Keratinocyte (primary cell): ENCODE data around the gene CLRN2. TPM values are rescaled to one million over a fixed set of nuclear protein-coding genes. Genes with fewer than 3 reads are reported as not detected.
"Not testable (repeated sequence)": the region's sequence is repeated elsewhere in the genome, so short reads cannot be mapped to it uniquely, and the experiment has no call there.

Experiments
- DNase-seq: peaks from one replicate; pipeline ENCODE4 v3.0.0-alpha.2; 2011; ENCODE audit warnings: low read depth, missing footprints, low spot score
- FAIRE-seq: peaks from 2 replicates; lab custom pipeline; 2011; peaks lifted over from hg19 to GRCh38; lab: Jason Lieb, UNC
- H2AFZ ChIP-seq: 2 replicates; pipeline ENCODE4 v1.6.0; 2012; ENCODE audit warnings: low read length, control low read depth, inconsistent platforms; ENCODE audit not compliant: control insufficient read depth
- H3K27ac ChIP-seq: 2 replicates; pipeline ENCODE4 v1.5.1; 2011; ENCODE audit warnings: low read length; ENCODE audit not compliant: control insufficient read depth, insufficient read depth
- H3K27me3 ChIP-seq: 3 replicates; pipeline ENCODE4 v1.6.0; 2011; ENCODE audit warnings: low read length; ENCODE audit not compliant: control insufficient read depth, insufficient read depth; ENCODE audit errors: extremely low read depth
- H3K36me3 ChIP-seq, 2 experiments: 2 replicates in 1 of 2; 3 replicates in 1 of 2; pipeline ENCODE4 v1.5.1; 2011; ENCODE audit warnings: low read length in 2 of 2, mild to moderate bottlenecking in 1 of 2; ENCODE audit not compliant: control insufficient read depth in 2 of 2, insufficient read depth in 2 of 2; ENCODE audit errors: extremely low read depth in 1 of 2
- H3K4me1 ChIP-seq: 3 replicates; pipeline ENCODE4 v1.5.1; 2011; ENCODE audit warnings: low read length; ENCODE audit not compliant: control insufficient read depth, insufficient read depth; ENCODE audit errors: extremely low read depth
- H3K4me2 ChIP-seq: 3 replicates; pipeline ENCODE4 v1.6.0; 2011; ENCODE audit warnings: low read depth, low read length; ENCODE audit not compliant: control insufficient read depth, insufficient read depth; ENCODE audit errors: extremely low read depth
- H3K4me3 ChIP-seq, 3 experiments: fragments of 200-600 bp in 1 of 3; sonication (generic) in 1 of 3; 2 replicates in 2 of 3; 3 replicates in 1 of 3; pipeline ENCODE4 v1.5.1; 2011 to 2016; ENCODE audit warnings: low read length in 3 of 3, mild to moderate bottlenecking in 3 of 3, control low read depth in 2 of 3, inconsistent platforms in 1 of 3, low read depth in 1 of 3, mixed read lengths in 1 of 3, mixed run types in 1 of 3, moderate library complexity in 1 of 3; ENCODE audit not compliant: control insufficient read depth in 2 of 3, insufficient read depth in 2 of 3; ENCODE audit errors: extremely low read depth in 1 of 3
- H3K79me2 ChIP-seq: 2 replicates; pipeline ENCODE4 v1.6.0; 2012; ENCODE audit warnings: low read length; ENCODE audit not compliant: control insufficient read depth, insufficient read depth
- H3K9ac ChIP-seq: 3 replicates; pipeline ENCODE4 v1.6.0; 2011; ENCODE audit warnings: low read length; ENCODE audit not compliant: control insufficient read depth, insufficient read depth; ENCODE audit errors: extremely low read depth
- H3K9me1 ChIP-seq: 3 replicates; pipeline ENCODE4 v1.6.0; 2011; ENCODE audit warnings: low read length; ENCODE audit not compliant: control insufficient read depth, insufficient read depth; ENCODE audit errors: extremely low read depth
- H3K9me3 ChIP-seq: 2 replicates; pipeline ENCODE4 v1.5.1; 2012; ENCODE audit warnings: low read depth, low read length; ENCODE audit not compliant: control insufficient read depth
- H4K20me1 ChIP-seq: 3 replicates; pipeline ENCODE4 v1.6.0; 2011; ENCODE audit warnings: low read length; ENCODE audit not compliant: control insufficient read depth, insufficient read depth; ENCODE audit errors: extremely low read depth
- CTCF ChIP-seq, 3 experiments: IDR thresholded peaks in 1 of 3; conservative IDR thresholded peaks in 1 of 3; optimal IDR thresholded peaks in 1 of 3; 2 replicates in 2 of 3; 3 replicates in 1 of 3; pipeline versions ENCODE3 to v1.5.1; 2011; ENCODE audit warnings: low read length in 3 of 3, mild to moderate bottlenecking in 3 of 3, moderate library complexity in 2 of 3, control low read depth in 1 of 3, inconsistent platforms in 1 of 3; ENCODE audit not compliant: insufficient read depth in 2 of 3; ENCODE audit errors: extremely low read depth in 1 of 3
- EZH2 ChIP-seq: IDR thresholded peaks from one replicate; pipeline ENCODE4 v1.6.1; 2012; ENCODE audit warnings: inconsistent platforms, mild to moderate bottlenecking, low read length, moderate library complexity
- dilution Hi-C: fragments of 300-500 bp; cut with MboI; formaldehyde crosslinking; loops from one replicate; pipeline ENCODE4 v1.7.0; 2020; ENCODE audit warnings: low sequenced_read_pairs; ENCODE audit not compliant: extremely low pct_ligation_motif_present
- polyA plus RNA-seq, 5 experiments: library from polyadenylated mRNA; depleted of rRNA in 3 of 5; stranded (reverse) in 3 of 5; stranded (forward) in 1 of 5; unstranded in 1 of 5; fragments of >200 nt; gene quantifications; 1 replicate in 1 of 5; 2 replicates in 3 of 5; 3 replicates in 1 of 5; pipeline versions ENCODE4 v1.2.1 to v1.2.3, GENCODE V29; 2011 to 2012; ENCODE audit warnings: missing spikeins in 2 of 5, low read depth in 1 of 5, low replicate concordance in 1 of 5

The CLRN2 gene
- polyA plus RNA-seq, 1 donor (not counting 4 experiments of a cell fraction or from before 2014, with no cell fraction given), result not detected

- Histone ChIP-seq H2AFZ (no peak overlapping the region), H3K79me2 (no peaks in the 10 kb centered on the region), H3K4me1 (no peaks in the 10 kb centered on the region), H4K20me1 (no peaks in the 10 kb centered on the region), H3K9me1 (no peaks in the 10 kb centered on the region), H3K27me3 (peaks cover 3% of the 10 kb centered on the region), H3K36me3 (no peaks in the 10 kb centered on the region), H3K27ac (no peak overlapping the region), H3K4me3 (no peak overlapping the region), H3K9ac (no peak overlapping the region), H3K4me2 (no peak overlapping the region), H3K9me3 (no peaks in the 10 kb centered on the region)
- DNase-seq (no peak), FAIRE-seq (no peak)
- dilution Hi-C loops, result no loop called here
- no peak for TF ChIP-seq EZH2
- TF ChIP-seq CTCF (optimal IDR thresholded peaks at IDR 0.05 in 1 of 3, IDR thresholded peaks at IDR 0.05 in 1 of 3, conservative IDR thresholded peaks at IDR 0.05 in 1 of 3; ENCODE audit: extremely low read depth in 1 of 3, insufficient read depth in 2 of 3, low read length in 3 of 3), result no peak
Observed at GRCh38 chr4:17535906-17536305, 20.9 kb downstream of the CLRN2 start.

- H3K4me1 ChIP-seq, H3K9me3 ChIP-seq, dilution Hi-C loops, H3K9me1 ChIP-seq, H3K36me3 ChIP-seq, H3K9ac ChIP-seq, H3K4me2 ChIP-seq, H2AFZ ChIP-seq, H3K4me3 ChIP-seq, H3K27ac ChIP-seq, DNase-seq, H3K27me3 ChIP-seq, FAIRE-seq, H4K20me1 ChIP-seq, H3K79me2 ChIP-seq: not testable (repeated sequence)
Observed at GRCh38 chr4:17537060-17537459, 22.1 kb downstream of the CLRN2 start.

GRCh38 chr4:17544205-17544604 lies 29.2 kb downstream of the CLRN2 start:
- Histone ChIP-seq H3K9ac (no peak overlapping the region), H3K9me3 (no peaks in the 10 kb centered on the region), H3K4me2 (no peak overlapping the region), H4K20me1 (no peaks in the 10 kb centered on the region), H3K36me3 (no peaks in the 10 kb centered on the region), H3K79me2 (no peaks in the 10 kb centered on the region), H3K27ac (no peak overlapping the region), H2AFZ (no peak overlapping the region), H3K9me1 (no peaks in the 10 kb centered on the region), H3K4me3 (no peak overlapping the region), H3K4me1 (no peaks in the 10 kb centered on the region), H3K27me3 (no peaks in the 10 kb centered on the region)
- dilution Hi-C loops, result no loop called here
- TF ChIP-seq EZH2 (no peak), CTCF (optimal IDR thresholded peaks at IDR 0.05 in 1 of 3, IDR thresholded peaks at IDR 0.05 in 1 of 3, conservative IDR thresholded peaks at IDR 0.05 in 1 of 3; ENCODE audit: extremely low read depth in 1 of 3, insufficient read depth in 2 of 3, low read length in 3 of 3) (no peak)
- FAIRE-seq (no peak), DNase-seq (no peak)
